T-helper 1 cell treated with Interleukin-12 subunit alpha and Interleukin-12 subunit beta and Interleukin-4 antibody, amounts not matched to agents 30 ng/mL and 1 ng/mL, for 36 hours (primary cell): Measurements from ENCODE around the gene OR3A3. TPM values are rescaled to one million over a fixed set of nuclear protein-coding genes. Genes with fewer than 3 reads are reported as not detected.
"Not testable (repeated sequence)": the region's sequence is repeated elsewhere in the genome, so short reads cannot be mapped to it uniquely, and the experiment has no call there.

Source experiments
- intact Hi-C: fragments of 100-400 bp; cut with micrococcal nuclease; formaldehyde crosslinking; loops from one replicate; pipeline ENCODE4 v1.15.1; 2024
- total RNA-seq: library from RNA; stranded (reverse); gene quantifications from 2 replicates; pipeline ENCODE4 v1.2.3, GENCODE V29; 2022

The OR3A3 gene
- total RNA-seq = not detected in 2 replicates

- intact Hi-C loops = no loop called here
Observed at GRCh38 chr17:3411070-3411469, at the start of gene OR3A3. Gene OR3A3, plus strand, starts transcription at chr17:3411370.

- intact Hi-C loops = not testable (repeated sequence)
Observed at GRCh38 chr17:3371167-3371566, 40.0 kb upstream of the OR3A3 start.

- intact Hi-C loops = no loop called here
Observed at GRCh38 chr17:3378321-3378720, 32.8 kb upstream of the OR3A3 start.

GRCh38 chr17:3381957-3382356 lies 29.2 kb upstream of the OR3A3 start:
- intact Hi-C loops = no loop called here

GRCh38 chr17:3385869-3386816 lies 25.0 kb upstream of the OR3A3 start, which contains the start of gene OR3A2:
Gene OR3A2, minus strand, starts transcription at chr17:3386308.
- intact Hi-C loops = no loop called here

GRCh38 chr17:3389791-3390190 lies 21.4 kb upstream of the OR3A3 start:
- intact Hi-C loops = no loop called here

GRCh38 chr17:3397801-3398200 lies 13.4 kb upstream of the OR3A3 start:
- intact Hi-C loops = not testable (repeated sequence)

- intact Hi-C loops = no loop called here
Observed at GRCh38 chr17:3398310-3398709, 12.9 kb upstream of the OR3A3 start, which contains the start of gene OR1E1. Gene OR1E1, minus strand, starts transcription at chr17:3398410. Its CDS starts 0 bp downstream, at chr17:3398410.

GRCh38 chr17:3400055-3400454 lies 11.1 kb upstream of the OR3A3 start:
- intact Hi-C loops = no loop called here

- intact Hi-C loops = no loop called here
Observed at GRCh38 chr17:3401786-3402185, 9.4 kb upstream of the OR3A3 start.

GRCh38 chr17:3403856-3404255 lies 7.3 kb upstream of the OR3A3 start:
- intact Hi-C loops = not testable (repeated sequence)

- intact Hi-C loops = not testable (repeated sequence)
Observed at GRCh38 chr17:3412216-3412615, 1.0 kb downstream of the OR3A3 start.

GRCh38 chr17:3415610-3416009 lies 4.4 kb downstream of the OR3A3 start:
- intact Hi-C loops = no loop called here

- intact Hi-C loops = no loop called here
Observed at GRCh38 chr17:3418222-3418621, 7.1 kb downstream of the OR3A3 start.

- intact Hi-C loops = not testable (repeated sequence)
Observed at GRCh38 chr17:3433215-3433614, 22.0 kb downstream of the OR3A3 start.

- intact Hi-C loops = no loop called here
Observed at GRCh38 chr17:3433741-3434140, 22.6 kb downstream of the OR3A3 start, which contains the start of gene OR1E2. Gene OR1E2, minus strand, starts transcription at chr17:3433841. Its CDS starts 0 bp downstream, at chr17:3433841.

GRCh38 chr17:3438368-3438767 lies 27.2 kb downstream of the OR3A3 start:
- intact Hi-C loops = no loop called here

GRCh38 chr17:3440451-3440850 lies 29.3 kb downstream of the OR3A3 start:
- intact Hi-C loops = no loop called here

- intact Hi-C loops = no loop called here
Observed at GRCh38 chr17:3447625-3448024, 36.5 kb downstream of the OR3A3 start.

GRCh38 chr17:3448059-3448665 lies 37.0 kb downstream of the OR3A3 start:
- intact Hi-C loops = no loop called here

GRCh38 chr17:3466355-3466754 lies 55.2 kb downstream of the OR3A3 start:
- intact Hi-C loops = not testable (repeated sequence)

- intact Hi-C loops = no loop called here
Observed at GRCh38 chr17:3469529-3469928, 58.4 kb downstream of the OR3A3 start.
